HG03175 (cell line): ENCODE data around the gene PDE3A.

Experiments
- ATAC-seq: cut with Tn5 transposase; IDR thresholded peaks from one replicate; pipeline ENCODE4 v1.9.1; 2021; ENCODE audit warnings: mild to moderate bottlenecking, moderate library complexity; ENCODE audit not compliant: unreplicated experiment

PDE3A gene

GRCh38 chr12:20490213-20490612 lies 121.9 kb downstream of the PDE3A start:
- no peak for ATAC-seq

DNA sequence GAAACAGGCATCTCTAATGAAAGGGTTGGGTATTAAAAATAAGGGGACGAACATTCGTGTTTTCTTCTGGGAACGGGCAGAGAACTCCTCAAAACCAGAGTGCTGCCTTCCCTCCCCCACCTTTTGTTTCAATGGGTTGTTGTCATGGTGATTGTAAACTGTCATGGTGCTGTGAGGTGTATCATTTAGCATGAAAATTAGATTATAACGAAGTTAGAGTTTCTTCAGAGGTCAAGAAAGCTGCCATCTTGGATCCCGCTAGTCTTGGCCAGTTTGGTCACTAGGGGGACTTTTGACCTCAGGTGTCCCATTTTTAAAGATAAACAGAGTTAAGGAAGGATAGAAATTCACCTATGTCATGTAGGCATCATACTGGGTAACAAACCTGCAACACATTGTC lies 123.0 kb downstream of the PDE3A start:
- no peak for ATAC-seq

DNA sequence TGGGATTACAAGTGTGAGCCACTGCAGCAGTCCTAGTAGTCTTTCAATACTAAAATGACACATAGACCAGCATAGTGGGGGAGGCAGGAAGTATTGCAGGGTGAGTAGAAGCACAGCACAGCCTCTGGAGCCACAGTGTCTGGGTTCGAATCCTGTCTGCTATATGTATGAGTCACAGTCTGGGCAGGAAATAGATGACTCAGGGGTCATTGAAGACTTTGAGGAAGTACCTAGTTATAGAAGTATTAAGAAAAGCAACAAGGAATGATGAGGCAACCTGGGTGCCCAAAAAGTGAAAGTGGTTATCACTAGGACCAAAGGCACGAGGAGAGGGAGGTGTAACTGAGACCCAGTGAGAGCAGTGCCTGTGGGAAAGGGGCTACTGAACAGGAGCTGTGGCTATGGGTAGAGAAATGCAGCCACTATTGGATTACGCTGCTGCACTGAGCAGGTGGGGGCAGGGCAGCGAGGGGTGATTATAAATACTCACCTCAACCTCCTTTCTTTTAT lies 124.0 kb downstream of the PDE3A start:
- ATAC-seq = no peak

DNA sequence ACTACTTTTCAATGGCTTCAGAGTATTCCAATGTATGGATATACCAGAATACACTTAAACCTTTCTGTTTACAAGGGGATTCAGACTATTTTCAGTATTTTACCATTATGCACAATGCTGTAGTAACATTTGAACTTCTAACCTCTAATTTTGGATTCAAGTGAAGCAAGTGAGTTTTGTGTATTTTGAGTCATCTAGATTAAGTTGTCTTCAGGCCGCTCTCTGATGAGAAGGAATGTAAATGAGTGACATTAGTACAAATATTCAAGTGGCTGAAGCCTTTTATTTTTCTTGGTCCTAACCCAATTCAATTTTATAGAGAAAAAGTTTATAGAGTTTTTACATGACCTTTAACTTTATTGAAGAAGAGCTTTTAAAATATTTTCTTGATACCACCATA lies 125.6 kb downstream of the PDE3A start:
- ATAC-seq = no peak

- no peak for ATAC-seq
Observed at GRCh38 chr12:20494851-20495250, 126.5 kb downstream of the PDE3A start.

DNA sequence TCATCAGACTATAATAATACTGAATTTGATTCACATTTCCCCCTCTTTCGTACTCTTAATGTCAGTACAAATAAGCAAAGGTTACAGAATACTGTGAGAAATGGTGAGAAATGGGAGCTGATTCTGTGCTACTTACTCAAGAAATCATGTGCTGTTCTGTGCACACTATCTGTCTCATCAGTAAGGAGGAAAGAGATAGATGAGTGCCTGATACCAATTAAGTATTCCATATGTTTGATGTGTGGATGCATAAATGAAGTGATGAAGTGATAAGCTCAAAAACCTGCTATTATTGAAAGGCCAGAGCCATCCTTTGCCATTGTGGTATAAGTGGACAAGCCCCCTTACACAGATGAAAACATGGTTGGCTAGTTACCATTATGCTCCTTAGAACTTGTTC lies 127.7 kb downstream of the PDE3A start:
- ATAC-seq = no peak

DNA sequence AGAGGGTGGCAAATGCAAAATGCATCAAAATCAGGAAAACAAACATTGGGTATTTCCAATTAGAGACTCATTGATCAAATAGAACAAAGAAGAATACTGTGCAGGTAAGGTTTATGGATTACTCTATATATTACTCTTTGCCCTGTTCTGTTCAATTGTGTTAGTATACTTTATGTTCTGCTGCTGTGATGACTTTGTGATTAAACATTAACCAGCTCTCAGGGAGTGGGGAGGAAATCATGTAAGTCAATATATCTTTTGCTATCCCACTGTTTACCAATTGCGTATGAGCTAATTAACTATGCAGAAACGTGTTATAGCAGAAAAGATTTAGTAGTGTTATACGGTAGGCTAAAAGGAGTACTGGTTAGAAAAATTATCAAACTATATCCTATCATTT lies 129.4 kb downstream of the PDE3A start:
- ATAC-seq = no peak

- no peak for ATAC-seq
Observed at GRCh38 chr12:20501958-20502357, 133.6 kb downstream of the PDE3A start.

DNA sequence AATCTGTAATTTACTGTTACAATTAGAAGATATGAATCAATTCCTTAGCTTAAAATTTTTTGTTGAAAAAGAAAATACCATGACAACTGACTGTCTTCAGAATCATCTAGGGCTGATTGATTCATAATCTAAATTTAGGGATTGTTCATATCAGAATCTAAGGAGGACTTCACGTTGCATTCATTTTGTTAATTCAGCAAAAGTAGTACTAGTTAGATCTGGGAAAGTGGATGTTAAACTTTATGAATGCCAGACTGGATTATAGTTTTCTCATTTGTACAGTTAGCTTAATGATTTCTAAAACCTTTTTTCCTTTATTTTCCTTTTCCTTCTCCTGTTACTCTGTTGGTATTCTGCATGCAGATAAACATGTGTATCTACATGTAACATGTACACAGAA lies 135.5 kb downstream of the PDE3A start:
- no peak for ATAC-seq

DNA sequence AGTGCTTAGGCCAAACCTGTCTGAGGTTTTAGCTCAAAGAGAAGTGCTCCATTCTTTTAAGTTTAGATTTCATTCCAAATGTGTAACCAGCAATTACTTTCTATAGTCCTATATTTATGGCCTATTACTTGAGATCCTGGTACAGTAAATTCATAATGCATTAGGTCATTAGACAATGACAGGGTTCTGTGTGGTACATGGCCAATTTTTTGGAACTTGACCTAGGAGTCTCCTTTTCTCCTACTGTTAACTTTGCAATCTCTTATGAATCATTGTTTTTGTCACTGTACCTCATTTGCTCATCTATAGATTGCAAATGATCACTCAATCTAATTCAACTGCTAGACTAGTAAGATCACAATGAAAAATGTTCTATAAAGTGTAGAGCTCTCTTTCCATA lies 136.7 kb downstream of the PDE3A start:
- no peak for ATAC-seq

- ATAC-seq = no peak
Observed at GRCh38 chr12:20507056-20507455, 138.7 kb downstream of the PDE3A start.

- ATAC-seq = no peak
Observed at GRCh38 chr12:20507711-20508110, 139.4 kb downstream of the PDE3A start.

DNA sequence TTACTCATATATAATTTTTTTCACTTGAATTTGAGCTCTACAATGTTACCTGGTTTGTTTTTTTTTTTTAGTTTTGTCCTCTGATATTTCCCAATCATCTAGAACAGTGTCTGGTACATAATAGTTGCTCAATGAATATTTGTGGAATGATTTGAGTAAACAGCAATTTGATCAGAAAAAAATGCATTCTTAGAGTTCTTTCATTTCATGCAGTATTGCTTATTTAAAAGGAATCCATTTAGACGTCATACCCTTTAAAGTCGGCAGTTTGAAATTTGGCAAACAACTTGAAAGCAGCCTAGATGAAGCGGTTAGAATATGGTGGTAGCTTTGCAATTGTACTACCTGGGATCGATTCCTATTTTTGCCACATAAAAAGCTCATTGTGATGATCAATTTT lies 140.0 kb downstream of the PDE3A start:
- ATAC-seq = no peak

DNA sequence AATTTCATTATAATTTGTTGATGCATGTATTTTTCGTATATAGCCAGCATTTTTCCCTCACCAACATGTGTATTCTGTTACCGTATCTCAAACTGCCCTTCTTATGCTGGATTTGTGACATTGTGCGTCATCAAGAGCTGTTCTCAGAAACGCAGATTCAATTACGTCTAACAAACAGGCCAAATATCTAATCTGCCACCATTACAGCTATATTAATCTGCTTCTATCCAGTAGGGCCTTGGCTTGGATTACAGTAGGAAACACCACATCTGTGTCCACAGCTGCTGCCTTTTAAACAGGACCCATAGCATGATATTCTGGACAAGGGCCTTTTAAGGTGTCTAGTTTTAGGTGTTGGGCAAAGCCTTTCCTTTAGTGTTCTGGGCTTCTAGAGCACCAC lies 140.6 kb downstream of the PDE3A start:
- ATAC-seq = no peak

GRCh38 chr12:20510811-20511210 lies 142.5 kb downstream of the PDE3A start:
- ATAC-seq = no peak

- no peak for ATAC-seq
Observed at GRCh38 chr12:20513189-20513588, 144.9 kb downstream of the PDE3A start.

DNA sequence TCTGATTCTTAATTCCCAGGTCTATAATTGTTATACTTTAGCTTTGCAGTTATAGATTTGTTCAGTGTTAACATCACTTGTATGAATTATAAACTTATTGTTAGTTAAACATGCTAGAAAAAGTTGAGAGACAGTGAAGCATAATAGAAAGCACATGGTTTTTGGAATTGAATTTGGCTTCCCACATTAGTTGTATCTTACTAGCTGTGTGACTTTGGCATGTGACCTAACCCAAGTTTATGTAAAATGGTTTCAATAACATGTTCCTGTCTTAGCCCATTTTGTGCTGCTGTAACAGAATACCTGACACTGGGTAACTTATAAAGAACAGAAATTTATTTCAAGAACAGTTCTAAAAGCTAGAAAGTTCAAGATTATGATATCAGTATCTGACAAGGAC lies 146.3 kb downstream of the PDE3A start:
- ATAC-seq = no peak

- no peak for ATAC-seq
Observed at GRCh38 chr12:20520532-20520931, 152.2 kb downstream of the PDE3A start.

DNA sequence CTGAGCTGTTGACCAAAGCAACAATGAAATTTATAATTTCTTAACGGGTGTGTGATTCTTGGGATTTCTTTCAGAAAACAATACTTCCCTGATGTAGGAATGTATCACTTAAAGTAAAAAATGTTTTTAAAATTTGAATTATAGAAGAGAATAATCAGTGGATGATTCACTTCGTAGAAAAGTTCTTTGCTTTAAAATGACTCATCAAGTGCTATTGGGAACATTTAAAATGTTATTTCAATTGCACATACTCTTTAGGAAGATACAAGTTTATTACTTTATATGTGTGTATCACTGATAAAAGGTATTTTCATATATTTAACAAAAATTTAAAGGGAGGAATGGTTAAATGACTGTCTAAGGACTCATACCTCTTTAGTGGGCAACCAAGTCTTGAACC lies 155.3 kb downstream of the PDE3A start:
- no peak for ATAC-seq

- ATAC-seq = no peak
Observed at GRCh38 chr12:20524113-20524512, 155.8 kb downstream of the PDE3A start.

DNA sequence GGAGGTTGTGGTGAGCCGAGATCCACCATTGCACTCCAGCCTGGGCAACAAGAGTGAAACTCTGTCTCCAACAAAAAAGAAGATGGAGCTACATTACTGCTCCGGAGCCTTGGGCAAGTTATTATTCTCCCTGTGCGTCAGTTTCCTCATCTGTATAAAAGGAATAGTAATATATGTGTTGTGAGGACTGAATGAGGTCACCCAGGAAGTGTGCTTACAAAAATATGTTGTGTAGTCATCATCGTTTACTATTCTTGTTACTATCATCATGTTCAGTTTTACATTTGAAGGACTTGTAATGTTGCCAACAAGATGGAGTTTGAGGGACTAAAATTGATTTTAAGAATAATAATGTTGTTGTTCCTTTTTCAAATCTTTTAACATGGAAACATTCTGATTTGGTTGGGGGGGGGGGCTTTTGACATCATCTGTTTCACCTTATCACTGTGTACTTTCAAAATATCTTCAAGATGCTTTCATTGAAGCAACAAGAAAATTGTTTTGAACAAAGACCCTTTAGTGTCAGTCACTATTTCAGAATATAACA lies 156.8 kb downstream of the PDE3A start:
- no peak for ATAC-seq

GRCh38 chr12:20527417-20528163 lies 159.3 kb downstream of the PDE3A start:
- no peak for ATAC-seq

DNA sequence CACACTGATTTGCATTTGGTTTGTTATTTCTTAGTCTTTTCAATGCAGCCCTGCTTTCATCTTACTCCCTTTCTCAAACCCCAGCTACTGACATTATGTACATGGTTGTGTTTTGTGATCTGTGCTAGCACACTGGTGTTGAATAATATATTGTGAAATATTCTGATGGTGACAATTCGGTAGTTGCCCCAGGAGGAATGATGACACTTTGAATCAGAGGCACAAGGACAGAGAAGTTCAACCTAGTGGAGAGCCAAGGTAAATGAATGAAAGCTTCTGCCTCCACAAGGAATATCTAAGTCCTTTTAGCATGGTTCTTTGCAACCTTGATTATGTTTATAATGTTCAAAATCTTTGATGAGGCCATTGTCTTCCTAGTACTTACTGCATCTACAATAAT lies 159.9 kb downstream of the PDE3A start:
- ATAC-seq = no peak
